Muscle of back (tissue), 11 donors: ENCODE data around the gene CHML. TPM values are rescaled to one million over a fixed set of nuclear protein-coding genes. Genes with fewer than 3 reads are reported as not detected.

Experiments
- DNase-seq, 3 donors: peaks; one replicate each; pipeline versions ENCODE4 v3.0.0 to v3.0.0-alpha.2; 2013
- polyA plus RNA-seq, 10 donors: library from polyadenylated mRNA; unstranded; fragments of 120-200 nt; gene quantifications; one replicate each; pipeline ENCODE4 v1.2.1, GENCODE V29; 2013; ENCODE audit not compliant: insufficient read length in 10 of 10

Gene CHML
- polyA plus RNA-seq, 10 donors = 10.1 to 18.9 (median 13.2) TPM

DNA sequence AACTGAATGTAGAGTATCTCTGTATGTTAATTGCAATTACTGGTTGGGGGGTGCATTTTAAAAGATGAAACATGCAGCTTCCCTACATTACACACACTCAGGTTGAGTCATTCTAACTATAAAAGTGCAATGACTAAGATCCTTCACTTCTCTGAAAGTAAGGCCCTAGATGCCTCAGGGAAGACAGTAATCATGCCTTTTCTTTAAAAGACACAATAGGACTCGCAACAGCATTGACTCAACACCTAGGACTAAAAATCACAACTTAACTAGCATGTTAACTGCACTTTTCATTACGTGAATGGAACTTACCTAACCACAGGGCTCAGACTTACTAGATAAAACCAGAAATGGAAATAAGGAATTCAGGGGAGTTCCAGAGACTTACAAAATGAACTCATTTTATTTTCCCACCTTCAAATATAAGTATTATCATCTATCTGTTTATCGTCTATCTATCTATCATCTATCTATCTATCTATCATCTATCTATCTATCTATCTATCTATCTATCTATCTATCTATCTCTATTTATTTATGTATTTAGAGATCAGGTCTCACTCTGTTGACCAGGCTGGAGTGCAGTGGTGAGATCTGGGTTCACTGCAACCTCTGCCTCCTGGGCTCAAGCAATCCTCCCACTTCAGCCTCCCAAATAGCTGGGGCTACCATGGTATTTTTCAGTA, 47.8 kb downstream of the CHML start:
- DNase-seq = peak in 1 of 3 donors; percentile 16

DNA sequence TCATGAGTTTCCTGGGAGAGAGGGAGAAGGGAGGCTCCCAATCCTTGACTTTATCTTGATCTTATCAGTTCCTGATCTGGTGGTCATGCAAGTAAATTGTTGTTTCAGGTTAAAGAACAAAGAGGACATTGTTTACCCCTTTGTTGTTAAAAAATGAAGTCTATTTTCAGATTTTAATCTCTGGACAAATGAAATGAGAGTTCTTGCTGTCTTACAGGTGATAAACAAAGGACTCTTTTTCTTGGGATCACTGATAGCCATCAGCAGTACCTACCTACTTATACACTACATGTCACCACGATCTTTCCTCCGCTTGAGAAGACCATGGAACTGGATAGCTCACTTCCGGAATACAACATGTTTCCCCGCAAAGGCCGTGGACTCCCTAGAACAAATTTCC, 48.4 kb downstream of the CHML start:
- no peak for DNase-seq

GRCh38 chr1:241591317-241591716, 48.9 kb downstream of the CHML start:
- no peak for DNase-seq

DNA sequence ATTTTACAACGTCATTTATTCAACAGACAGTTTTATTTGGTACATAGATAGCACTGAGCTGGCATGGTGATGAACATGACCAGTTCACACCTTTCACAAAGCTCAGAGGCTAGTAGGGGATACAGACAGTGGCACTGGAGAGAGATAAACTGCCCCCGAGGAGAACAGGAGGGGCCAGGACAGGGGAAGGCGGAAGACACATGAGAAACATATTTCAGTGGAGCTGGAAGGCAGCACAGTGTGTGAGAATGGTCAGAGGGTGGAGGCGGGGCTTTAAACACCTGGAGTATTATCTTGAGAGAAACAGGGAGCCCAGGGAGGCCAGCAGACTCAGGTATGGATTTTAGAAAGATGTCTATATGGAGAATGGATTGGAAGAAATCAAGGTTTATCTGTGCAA, 49.5 kb downstream of the CHML start:
- DNase-seq = no peak

Other genes starting within 250 kb of the CHML start
- gene FH, start 120.6 kb downstream of the CHML start, polyA plus RNA-seq = 10 to 100 TPM; 64.1 to 86.4 (median 75.0) TPM
- under 1 TPM; 0.07 to 0.43 (median 0.26) TPM for gene KMO, start 108.0 kb downstream of the CHML start, polyA plus RNA-seq
- 10 to 100 TPM; 15.8 to 27.9 (median 18.6) TPM for gene OPN3, start within 50 bp of the CHML start, polyA plus RNA-seq
- gene WDR64, start 11.9 kb upstream of the CHML start, polyA plus RNA-seq = under 1 TPM in 8 of 10 donors, not detected in 2; 0.08 to 0.66 (median 0.27) TPM
- 10 to 100 TPM in 3 of 10 donors, 1 to 10 TPM in 7; 5.5 to 11.1 (median 7.8) TPM for gene EXO1, start 207.8 kb upstream of the CHML start, polyA plus RNA-seq